ENCODE data around the gene RAD51B.
A peak's percentile ranks its signal among the peaks of the same experiment; 100 is the strongest.

Gene RAD51B

DNA sequence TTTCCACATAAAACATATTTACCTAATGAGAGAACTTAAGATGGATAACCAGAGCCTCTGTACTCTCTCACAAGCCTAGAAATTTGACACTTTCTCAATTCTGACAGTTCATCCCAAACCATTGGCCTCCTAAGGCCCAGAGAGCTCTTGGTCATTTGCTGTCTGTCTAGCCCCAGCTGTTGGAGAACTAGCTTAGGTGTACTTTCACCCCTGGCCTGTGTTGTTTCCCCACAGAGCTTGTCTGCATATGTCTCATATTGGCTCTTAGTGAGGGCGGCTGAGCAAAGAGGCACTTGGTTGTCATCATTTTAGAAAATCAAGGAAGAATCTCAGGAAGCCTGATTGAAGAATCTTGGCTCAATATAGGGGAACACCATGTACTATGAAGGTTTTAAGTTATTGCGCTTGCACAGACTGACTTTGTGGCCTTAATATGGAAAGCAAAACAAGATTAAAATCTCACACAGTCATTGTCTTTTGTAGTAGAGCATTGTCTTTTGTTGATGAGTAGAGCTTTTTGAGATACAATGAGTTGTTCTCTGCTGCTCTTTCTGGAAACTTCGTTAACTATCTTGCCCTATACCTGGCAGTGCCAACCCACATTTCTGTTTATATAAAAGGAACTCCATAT, 324.6 kb downstream of the RAD51B start:
- ATAC-seq (no peak), DNase-seq (ENCODE audit: low spot score in 2 of 2) (no peak)
- Mint-ChIP-seq H3K9me3 (peaks cover 10% of the 10 kb centered on the region), H3K4me3 (no peak overlapping the region), H3K36me3 (no peaks in the 10 kb centered on the region), H3K27ac (no peak overlapping the region), H3K4me1 (peaks cover 17% of the 10 kb centered on the region)

GRCh38 chr14:68145036-68145435, 325.5 kb downstream of the RAD51B start:
- Mint-ChIP-seq H3K4me1 (peaks cover 17% of the 10 kb centered on the region), H3K9me3 (peaks cover 10% of the 10 kb centered on the region), H3K27ac (no peak overlapping the region), H3K36me3 (no peaks in the 10 kb centered on the region), H3K4me3 (no peak overlapping the region)
- DNase-seq (ENCODE audit: low spot score in 2 of 2) (no peak), ATAC-seq (no peak)

DNA sequence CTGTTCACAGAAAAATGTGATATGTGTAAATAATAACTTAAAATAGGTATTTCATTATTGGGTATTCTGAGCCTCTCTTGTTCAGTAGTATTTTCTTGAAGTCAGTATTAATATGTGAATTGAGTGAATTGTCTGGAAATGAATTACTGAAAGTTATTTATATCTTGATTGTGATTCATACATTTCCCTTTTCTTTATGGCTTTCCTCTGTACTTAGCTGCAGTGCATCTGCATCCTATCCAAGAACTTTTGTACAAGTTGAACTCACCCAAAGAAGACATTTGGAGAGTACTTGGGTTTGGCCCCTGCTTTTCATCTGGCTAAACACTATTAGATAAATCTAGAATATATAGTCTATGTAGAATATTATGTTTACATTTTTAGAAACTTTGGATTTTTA, 326.0 kb downstream of the RAD51B start:
- no peak overlapping the region for H3K27ac Mint-ChIP-seq
- H3K4me1 Mint-ChIP-seq = peaks cover 17% of the 10 kb centered on the region
- H3K9me3 Mint-ChIP-seq = peaks cover 10% of the 10 kb centered on the region
- no peak overlapping the region for H3K4me3 Mint-ChIP-seq
- DNase-seq (ENCODE audit: low spot score in 2 of 2) (no peak), ATAC-seq (no peak)
- H3K36me3 Mint-ChIP-seq = no peaks in the 10 kb centered on the region

DNA sequence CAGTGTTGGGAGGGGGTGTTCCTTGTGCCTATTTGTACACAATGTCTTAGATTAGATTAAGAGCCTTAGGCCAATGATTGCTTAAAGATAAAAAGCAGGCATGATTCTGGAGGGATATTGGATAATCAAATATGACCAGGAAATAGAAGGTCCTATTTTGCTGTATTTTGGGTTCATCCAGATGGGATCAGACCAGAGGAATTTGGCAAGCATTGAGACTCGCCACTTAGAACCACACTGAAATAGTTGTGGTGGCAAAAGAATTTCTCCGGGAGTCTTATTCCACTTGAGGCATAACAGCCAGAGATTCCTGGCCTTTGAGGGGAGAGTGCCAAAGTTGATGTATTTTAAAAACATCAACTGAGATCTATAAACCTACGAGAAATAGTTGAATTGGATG, 327.2 kb downstream of the RAD51B start:
- H3K4me1 Mint-ChIP-seq = peaks cover 17% of the 10 kb centered on the region
- peaks cover 15% of the 10 kb centered on the region for H3K9me3 Mint-ChIP-seq
- ATAC-seq = no peak
- DNase-seq (ENCODE audit: low spot score in 2 of 2) = no peak
- H3K36me3 Mint-ChIP-seq = no peaks in the 10 kb centered on the region
- H3K27ac Mint-ChIP-seq = no peak overlapping the region
- H3K4me3 Mint-ChIP-seq = no peak overlapping the region

GRCh38 chr14:68147303-68147702, 327.7 kb downstream of the RAD51B start:
- Mint-ChIP-seq H3K9me3 (peaks cover 15% of the 10 kb centered on the region), H3K27ac (no peak overlapping the region), H3K4me1 (peaks cover 17% of the 10 kb centered on the region), H3K36me3 (no peaks in the 10 kb centered on the region), H3K4me3 (no peak overlapping the region)
- no peak for ATAC-seq
- no peak for DNase-seq (ENCODE audit: low spot score in 2 of 2)

DNA sequence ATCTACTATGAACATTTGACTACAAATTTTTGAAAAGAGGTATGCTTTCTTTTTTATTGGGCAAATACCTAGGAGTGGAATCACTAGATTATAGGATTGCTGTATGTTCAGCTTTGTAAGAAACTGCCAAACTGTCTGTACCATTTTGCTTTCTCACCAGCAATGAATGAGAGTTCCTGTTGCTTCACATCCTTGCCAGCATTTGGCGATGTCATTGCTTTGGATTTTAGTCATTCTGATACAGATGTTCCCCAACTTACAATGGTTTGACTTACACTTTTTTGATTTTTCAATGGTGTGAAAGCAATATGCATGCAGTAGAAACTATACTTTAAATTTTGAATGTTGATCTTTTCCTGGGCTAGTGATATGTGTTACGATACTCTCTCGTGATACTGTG, 328.7 kb downstream of the RAD51B start:
- H3K4me1 Mint-ChIP-seq = peaks cover 16% of the 10 kb centered on the region
- ATAC-seq (peak; percentile 21), DNase-seq (ENCODE audit: low spot score in 2 of 2) (no peak)
- H3K36me3 Mint-ChIP-seq = no peaks in the 10 kb centered on the region
- no peak overlapping the region for H3K27ac Mint-ChIP-seq
- no peak overlapping the region for H3K4me3 Mint-ChIP-seq
- H3K9me3 Mint-ChIP-seq = peaks cover 16% of the 10 kb centered on the region

GRCh38 chr14:68148763-68149162, 329.2 kb downstream of the RAD51B start:
- Mint-ChIP-seq H3K36me3 (no peaks in the 10 kb centered on the region), H3K4me3 (no peak overlapping the region), H3K27ac (no peak overlapping the region), H3K9me3 (peaks cover 18% of the 10 kb centered on the region), H3K4me1 (peaks cover 11% of the 10 kb centered on the region)
- DNase-seq (ENCODE audit: low spot score in 2 of 2) (no peak), ATAC-seq (no peak)

- Mint-ChIP-seq H3K36me3 (no peaks in the 10 kb centered on the region), H3K4me1 (no peaks in the 10 kb centered on the region), H3K4me3 (no peak overlapping the region), H3K9me3 (peaks cover 19% of the 10 kb centered on the region), H3K27ac (no peak overlapping the region)
- ATAC-seq = no peak
- no peak for DNase-seq (ENCODE audit: low spot score in 2 of 2)
Observed at GRCh38 chr14:68153275-68153674, 333.7 kb downstream of the RAD51B start.

DNA sequence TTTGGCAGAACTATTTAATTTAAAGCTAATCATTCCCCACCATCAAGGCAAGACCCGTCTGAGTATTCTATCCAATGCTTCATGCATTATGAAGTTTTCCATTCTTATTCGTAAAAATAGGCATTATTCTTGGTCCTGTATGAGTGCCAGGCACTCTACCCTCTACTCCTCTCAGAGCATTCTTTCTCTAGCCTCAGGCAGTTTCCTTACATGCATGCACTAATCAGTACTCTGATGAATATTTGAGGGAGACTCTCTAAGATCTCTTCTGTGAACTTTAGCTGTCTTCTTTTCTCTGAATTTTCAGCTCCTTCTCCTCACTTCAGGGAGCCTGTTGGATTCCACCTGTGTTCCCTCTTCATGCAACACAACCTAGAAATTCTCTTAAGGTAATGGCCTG, 334.7 kb downstream of the RAD51B start:
- Mint-ChIP-seq H3K27ac (no peak overlapping the region), H3K9me3 (peaks cover 16% of the 10 kb centered on the region), H3K4me3 (no peak overlapping the region), H3K4me1 (no peaks in the 10 kb centered on the region), H3K36me3 (no peaks in the 10 kb centered on the region)
- no peak for DNase-seq (ENCODE audit: low spot score in 2 of 2)
- no peak for ATAC-seq

- no peak overlapping the region for H3K4me3 Mint-ChIP-seq
- no peaks in the 10 kb centered on the region for H3K36me3 Mint-ChIP-seq
- H3K9me3 Mint-ChIP-seq = peaks cover 11% of the 10 kb centered on the region
- DNase-seq (ENCODE audit: low spot score in 2 of 2) (no peak), ATAC-seq (no peak)
- no peak overlapping the region for H3K27ac Mint-ChIP-seq
- H3K4me1 Mint-ChIP-seq = no peaks in the 10 kb centered on the region
Observed at GRCh38 chr14:68157971-68158371, 338.4 kb downstream of the RAD51B start.

DNA sequence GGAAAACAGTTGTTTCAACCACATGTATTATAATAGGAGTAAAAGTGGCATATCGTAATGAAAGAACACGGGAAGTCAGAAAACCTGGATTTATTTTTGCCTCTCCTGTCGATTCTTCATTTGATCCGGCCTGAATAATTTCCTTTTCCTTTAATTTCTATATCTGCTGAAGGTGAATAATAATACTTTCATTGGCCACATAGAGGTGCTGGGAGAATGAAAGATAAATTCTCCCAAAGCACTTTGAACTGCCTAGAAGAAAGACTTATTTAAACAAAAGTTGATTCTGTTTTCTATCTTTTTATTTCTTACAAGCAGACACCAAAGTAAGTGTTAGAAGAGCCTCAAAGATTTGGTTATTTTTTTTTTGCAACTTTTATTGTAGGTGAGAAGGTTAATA, 339.1 kb downstream of the RAD51B start:
- DNase-seq (ENCODE audit: low spot score in 2 of 2) = no peak
- Mint-ChIP-seq H3K27ac (no peak overlapping the region), H3K4me3 (no peak overlapping the region), H3K36me3 (no peaks in the 10 kb centered on the region), H3K9me3 (peaks cover 8% of the 10 kb centered on the region), H3K4me1 (no peaks in the 10 kb centered on the region)
- ATAC-seq = no peak

DNA sequence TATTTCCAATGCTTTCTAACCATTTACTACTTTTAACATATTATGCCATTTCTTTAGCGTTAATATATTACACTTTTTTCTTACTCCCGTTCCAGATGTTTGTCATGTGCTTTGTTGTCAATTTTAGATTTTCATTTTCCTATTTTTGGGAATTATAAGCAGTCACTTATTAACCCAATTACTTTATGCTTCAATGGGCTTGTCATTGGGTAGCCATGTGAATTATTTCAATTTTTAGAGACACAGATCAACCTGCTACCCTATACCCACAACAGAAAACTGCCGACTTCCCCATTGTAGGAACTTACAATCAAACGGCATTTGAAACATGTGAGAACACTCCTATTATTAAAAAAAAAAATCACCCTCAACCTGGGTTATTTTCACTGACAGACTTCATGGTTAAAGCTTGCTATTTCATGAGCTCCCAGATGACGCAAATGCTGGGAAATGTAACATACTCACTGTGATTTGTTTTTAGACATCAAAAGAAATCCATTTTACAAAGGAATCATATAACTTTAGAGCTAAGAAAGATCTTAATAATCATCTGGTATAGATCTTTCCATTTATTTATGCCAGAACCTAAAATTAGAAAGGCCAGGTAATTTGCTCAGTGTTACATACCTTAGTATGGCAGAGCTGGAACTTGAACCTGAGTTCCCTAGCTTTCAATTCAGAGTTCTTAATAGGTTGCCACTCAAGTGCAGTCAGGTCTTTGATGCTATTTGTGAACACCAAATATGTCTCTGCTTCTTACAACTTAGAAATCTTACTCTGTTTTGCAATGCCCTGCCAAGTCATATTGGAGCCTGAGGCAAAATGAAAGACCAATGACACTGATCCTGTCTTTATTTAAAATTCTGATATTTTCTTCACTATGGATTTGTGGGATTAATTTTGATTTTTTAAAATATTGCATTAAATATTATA, 340.4 kb downstream of the RAD51B start:
- Mint-ChIP-seq H3K4me1 (no peaks in the 10 kb centered on the region), H3K9me3 (peaks cover under 1% of the 10 kb centered on the region), H3K36me3 (no peaks in the 10 kb centered on the region), H3K4me3 (no peak overlapping the region), H3K27ac (no peak overlapping the region)
- ATAC-seq (no peak), DNase-seq (ENCODE audit: low spot score in 2 of 2) (no peak)

GRCh38 chr14:68160779-68161546, 341.4 kb downstream of the RAD51B start:
- Mint-ChIP-seq H3K4me3 (no peak overlapping the region), H3K36me3 (no peaks in the 10 kb centered on the region), H3K4me1 (no peaks in the 10 kb centered on the region), H3K9me3 (no peaks in the 10 kb centered on the region), H3K27ac (no peak overlapping the region)
- no peak for DNase-seq (ENCODE audit: low spot score in 2 of 2)
- no peak for ATAC-seq

DNA sequence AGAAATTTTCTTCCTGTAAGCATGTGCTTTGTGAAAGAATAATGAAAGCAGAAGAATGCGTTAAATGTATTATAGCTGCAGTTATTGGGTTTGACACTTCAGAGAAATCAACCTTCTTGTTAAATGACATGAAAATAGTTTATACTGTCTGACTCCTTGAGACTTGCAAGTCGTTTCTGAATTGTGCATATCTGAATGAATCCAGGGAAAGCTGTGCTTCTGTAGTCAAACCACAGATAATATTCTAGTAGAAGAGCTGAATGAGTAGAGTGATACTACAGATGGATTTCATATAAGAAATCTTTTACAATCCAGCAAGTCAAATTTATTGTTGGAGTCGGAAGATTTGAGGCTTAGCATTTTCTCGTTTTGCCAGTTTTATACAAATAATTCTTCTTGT, 343.3 kb downstream of the RAD51B start:
- ATAC-seq (no peak), DNase-seq (ENCODE audit: low spot score in 2 of 2) (no peak)
- no peaks in the 10 kb centered on the region for H3K4me1 Mint-ChIP-seq
- no peak overlapping the region for H3K4me3 Mint-ChIP-seq
- H3K27ac Mint-ChIP-seq = no peak overlapping the region
- H3K9me3 Mint-ChIP-seq = no peaks in the 10 kb centered on the region
- H3K36me3 Mint-ChIP-seq = no peaks in the 10 kb centered on the region

- Mint-ChIP-seq H3K4me1 (no peaks in the 10 kb centered on the region), H3K9me3 (no peaks in the 10 kb centered on the region), H3K36me3 (no peaks in the 10 kb centered on the region), H3K4me3 (no peak overlapping the region), H3K27ac (no peak overlapping the region)
- DNase-seq (ENCODE audit: low spot score in 2 of 2) (no peak), ATAC-seq (no peak)
Observed at GRCh38 chr14:68164711-68165113, 345.1 kb downstream of the RAD51B start.
